ENCODE measurements around the gene SLC25A18. TPM values are rescaled to one million over a fixed set of nuclear protein-coding genes. Genes with fewer than 3 reads are reported as not detected.
"Not testable (repeated sequence)": the region's sequence is repeated elsewhere in the genome, so short reads cannot be mapped to it uniquely, and the experiment has no call there.

The SLC25A18 gene
- total and polyA plus RNA-seq, 3 donors from 2014 or later = 6.8 to 14.9 (median 11.9) TPM

DNA sequence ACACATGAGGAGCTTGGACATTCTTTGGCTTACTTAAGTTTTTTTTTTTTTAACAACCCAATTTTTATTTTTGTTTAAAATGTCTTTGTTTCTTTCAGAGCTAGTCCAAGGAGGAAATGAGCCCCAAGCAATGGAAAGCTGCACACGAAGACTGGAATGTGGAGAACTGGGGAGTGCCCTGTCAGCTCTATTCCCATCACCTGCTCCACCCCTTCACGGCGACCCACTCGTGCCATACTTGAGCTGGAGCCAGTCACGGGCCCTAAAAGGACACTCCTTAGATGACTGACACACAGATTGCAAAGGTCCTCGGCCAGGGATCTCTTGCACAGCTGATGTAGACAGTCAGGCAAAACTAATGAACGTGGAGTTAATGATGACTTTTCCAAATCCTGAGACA is 10.6 kb upstream of the SLC25A18 start:
- Histone ChIP-seq H3K4me3 (no peak overlapping the region), H3K4me1 (no peaks in the 10 kb centered on the region), H3K27me3 (no peaks in the 10 kb centered on the region), H3K9me3 (no peaks in the 10 kb centered on the region), H3K36me3 (ENCODE audit: low read depth, missing control alignments) (no peaks in the 10 kb centered on the region), H3K27ac (no peak overlapping the region)
- TF ChIP-seq CTCF (IDR thresholded peaks at IDR 0.05) = no peak
- no peak for TF ChIP-seq POLR2A (IDR thresholded peaks at IDR 0.05)
- intact Hi-C loops (cut with DNase I; ENCODE audit: low total_unique reads) = no loop called here
- DNase-seq = no peak
- 88 to 89% methylated on average over 7 of the region's 7 CpGs for WGBS, 2 donors

- no peak for DNase-seq
Measured at GRCh38 chr22:17554814-17555213, 8.5 kb upstream of the SLC25A18 start.

DNA sequence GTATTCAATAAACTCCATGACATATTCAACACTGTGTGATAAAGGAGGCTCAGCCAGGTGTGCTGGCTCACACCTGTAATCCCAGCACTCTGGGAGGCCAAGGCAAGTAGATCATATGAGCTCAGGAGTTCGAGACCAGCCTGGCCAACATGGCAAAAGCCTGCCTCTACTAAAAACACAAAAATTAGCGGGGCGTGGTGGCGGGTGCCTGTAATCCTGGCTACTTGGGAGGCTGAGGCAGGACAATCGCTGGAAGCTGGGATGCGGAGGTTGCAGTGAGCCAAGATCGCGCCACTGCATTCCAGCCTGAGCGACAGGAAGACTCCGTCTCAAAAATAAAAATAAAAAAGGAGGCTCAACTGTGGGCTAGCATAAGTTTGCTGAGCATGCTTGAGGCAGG is 4.1 kb upstream of the SLC25A18 start:
- DNase-seq = no peak
- Histone ChIP-seq H3K4me1 (peaks cover 16% of the 10 kb centered on the region), H3K4me3 (no peak overlapping the region), H3K27me3 (no peaks in the 10 kb centered on the region), H3K27ac (no peak overlapping the region), H3K36me3 (ENCODE audit: low read depth, missing control alignments) (no peaks in the 10 kb centered on the region), H3K9me3 (no peaks in the 10 kb centered on the region)
- intact Hi-C loops (cut with DNase I; ENCODE audit: low total_unique reads) = no loop called here
- 89 to 95% methylated on average over 10 of the region's 10 CpGs for WGBS, 2 donors
- TF ChIP-seq CTCF (IDR thresholded peaks at IDR 0.05) (no peak), POLR2A (IDR thresholded peaks at IDR 0.05) (no peak)

More at GRCh38 chr22:17554814-17555213, 8.5 kb upstream of the SLC25A18 start:
- 87 to 92% methylated on average over 4 of the region's 4 CpGs for WGBS, 2 donors
- TF ChIP-seq CTCF (IDR thresholded peaks at IDR 0.05) (no peak), POLR2A (IDR thresholded peaks at IDR 0.05) (no peak)
- H3K36me3 ChIP-seq (ENCODE audit: low read depth, missing control alignments) = no peaks in the 10 kb centered on the region
- intact Hi-C loops (cut with DNase I; ENCODE audit: low total_unique reads) = no loop called here
- no peaks in the 10 kb centered on the region for H3K27me3 ChIP-seq
- H3K27ac ChIP-seq = no peak overlapping the region
- H3K9me3 ChIP-seq = no peaks in the 10 kb centered on the region
- H3K4me1 ChIP-seq = no peaks in the 10 kb centered on the region
- no peak overlapping the region for H3K4me3 ChIP-seq

- H3K36me3 ChIP-seq (ENCODE audit: low read depth, missing control alignments) = no peaks in the 10 kb centered on the region
- 61 to 72% methylated on average over 11 of the region's 11 CpGs for WGBS, 2 donors
- peak overlapping the region; percentile 45 to 80 for H3K27ac ChIP-seq
- H3K9me3 ChIP-seq = no peaks in the 10 kb centered on the region
- H3K27me3 ChIP-seq = no peaks in the 10 kb centered on the region
- TF ChIP-seq POLR2A (IDR thresholded peaks at IDR 0.05) = no peak
- peak in 1 of 3 experiments; percentile 3 for TF ChIP-seq CTCF (IDR thresholded peaks at IDR 0.05)
- peaks cover 16% of the 10 kb centered on the region for H3K4me1 ChIP-seq
- intact Hi-C loops (cut with DNase I; ENCODE audit: low total_unique reads) = no loop called here
- peak; percentile 77 for DNase-seq
- no peak overlapping the region for H3K4me3 ChIP-seq
Measured at GRCh38 chr22:17563936-17564391, 666 bp downstream of the SLC25A18 start.

- intact Hi-C loops (cut with DNase I; ENCODE audit: low total_unique reads); H3K9me3 ChIP-seq; H3K4me3 ChIP-seq; H3K36me3 ChIP-seq (ENCODE audit: low read depth, missing control alignments); H3K27ac ChIP-seq; DNase-seq; H3K27me3 ChIP-seq: not testable (repeated sequence)
- WGBS, 2 donors = 90 to 94% methylated on average over 19 of the region's 19 CpGs
- peaks cover 30% of the 10 kb centered on the region for H3K4me1 ChIP-seq
Measured at GRCh38 chr22:17566016-17566687, 2.9 kb downstream of the SLC25A18 start.
